Measurements from ENCODE around the gene SPC24.
A peak's percentile ranks its signal among the peaks of the same experiment; 100 is the strongest.
"Not testable (repeated sequence)": the region's sequence is repeated elsewhere in the genome, so short reads cannot be mapped to it uniquely, and the experiment has no call there.

Gene SPC24

DNA sequence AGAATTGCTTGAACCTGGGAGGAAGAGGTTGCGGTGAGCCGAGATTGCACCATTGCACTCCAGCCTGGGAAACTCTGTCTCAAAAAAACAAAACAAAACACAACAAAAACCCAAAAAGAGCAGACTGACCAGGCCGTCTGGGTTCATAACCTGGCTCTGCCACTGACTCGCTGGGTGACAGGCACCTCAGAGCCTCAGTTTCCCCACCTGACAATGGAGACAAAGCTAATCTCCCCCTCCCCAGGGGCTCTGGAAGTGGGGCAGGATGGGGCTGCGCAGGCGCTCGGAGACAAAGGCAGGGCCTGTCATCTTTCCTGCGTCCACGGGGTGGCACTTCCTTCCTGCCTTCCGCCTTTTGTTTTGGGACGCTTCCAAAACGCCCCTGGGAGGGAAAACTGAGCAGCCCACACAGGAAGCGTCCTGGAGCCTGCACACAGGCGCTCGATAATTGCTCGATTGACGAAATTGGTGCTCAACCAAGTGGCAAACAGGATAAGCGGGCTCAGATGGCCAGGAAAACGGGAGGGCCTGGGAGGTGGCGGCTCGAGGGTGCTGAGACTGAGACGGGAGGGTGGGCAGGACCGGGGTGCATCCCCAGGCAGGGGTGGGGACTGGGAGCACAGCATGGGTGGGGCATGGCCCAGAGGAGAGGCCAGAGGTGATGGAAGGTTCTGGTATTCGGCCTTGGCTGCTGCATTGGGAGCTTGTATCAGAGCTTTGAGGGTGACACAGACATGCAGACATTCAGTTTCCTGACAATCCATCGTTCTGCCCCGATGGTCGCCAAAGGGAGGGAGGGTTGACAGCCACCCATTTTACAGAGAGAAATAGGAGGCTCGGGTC is 17.8 kb downstream of the SPC24 start:
- DNase-seq (ENCODE audit: low read depth), result peak; percentile 92
- TF ChIP-seq CTCF (conservative IDR thresholded peaks at IDR 0.05; ENCODE audit: control insufficient read depth, insufficient read depth, low read depth, low read length), result peak; percentile 86
- H3K4me3 ChIP-seq (ENCODE audit: control insufficient read depth, low read depth, low read length), result no peak overlapping the region

GRCh38 chr19:11136400-11137101 is 19.0 kb downstream of the SPC24 start:
- TF ChIP-seq CTCF (conservative IDR thresholded peaks at IDR 0.05; ENCODE audit: control insufficient read depth, insufficient read depth, low read depth, low read length), result no peak
- DNase-seq (ENCODE audit: low read depth), result no peak

GRCh38 chr19:11131471-11131870 is 24.1 kb downstream of the SPC24 start:
- no peak for DNase-seq (ENCODE audit: low read depth)
- no peak overlapping the region for H3K4me3 ChIP-seq (ENCODE audit: control insufficient read depth, low read depth, low read length)
- TF ChIP-seq CTCF (conservative IDR thresholded peaks at IDR 0.05; ENCODE audit: control insufficient read depth, insufficient read depth, low read depth, low read length), result no peak

More at GRCh38 chr19:11136400-11137101, 19.0 kb downstream of the SPC24 start:
- H3K4me3 ChIP-seq (ENCODE audit: control insufficient read depth, low read depth, low read length), result no peak overlapping the region

DNA sequence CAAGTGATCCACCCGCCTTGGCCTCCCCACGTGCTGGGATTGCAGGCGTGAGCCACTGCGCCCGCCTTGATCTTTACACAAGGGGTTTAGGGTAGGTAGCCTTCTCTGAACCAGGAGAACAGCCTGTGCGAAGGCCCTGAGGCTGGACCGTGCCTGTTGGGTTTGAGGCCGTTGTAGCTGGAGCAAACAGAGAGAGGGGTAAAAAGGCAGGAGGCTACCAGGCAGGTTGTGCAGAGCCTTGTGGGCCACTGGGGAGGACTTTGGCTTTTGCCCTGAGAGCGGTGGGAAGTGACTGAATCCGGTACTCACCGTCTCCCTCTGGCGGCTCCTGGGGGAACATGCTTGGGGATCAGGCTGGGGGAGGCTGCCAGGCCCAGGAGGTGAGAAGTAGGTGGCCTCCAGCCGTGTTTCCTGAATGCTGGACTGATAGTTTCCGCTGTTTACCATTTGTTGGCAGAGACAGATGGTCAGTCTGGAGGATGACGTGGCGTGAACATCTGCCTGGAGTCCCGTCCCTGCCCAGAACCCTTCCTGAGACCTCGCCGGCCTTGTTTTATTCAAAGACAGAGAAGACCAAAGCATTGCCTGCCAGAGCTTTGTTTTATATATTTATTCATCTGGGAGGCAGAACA is 24.6 kb downstream of the SPC24 start:
- peak; percentile 89 for TF ChIP-seq CTCF (conservative IDR thresholded peaks at IDR 0.05; ENCODE audit: control insufficient read depth, insufficient read depth, low read depth, low read length)
- peak; percentile 90 for DNase-seq (ENCODE audit: low read depth)
- H3K4me3 ChIP-seq (ENCODE audit: control insufficient read depth, low read depth, low read length), result no peak overlapping the region

GRCh38 chr19:11127905-11128304 is 27.7 kb downstream of the SPC24 start:
- no peak for TF ChIP-seq CTCF (conservative IDR thresholded peaks at IDR 0.05; ENCODE audit: control insufficient read depth, insufficient read depth, low read depth, low read length)
- no peak for DNase-seq (ENCODE audit: low read depth)
- no peak overlapping the region for H3K4me3 ChIP-seq (ENCODE audit: control insufficient read depth, low read depth, low read length)

DNA sequence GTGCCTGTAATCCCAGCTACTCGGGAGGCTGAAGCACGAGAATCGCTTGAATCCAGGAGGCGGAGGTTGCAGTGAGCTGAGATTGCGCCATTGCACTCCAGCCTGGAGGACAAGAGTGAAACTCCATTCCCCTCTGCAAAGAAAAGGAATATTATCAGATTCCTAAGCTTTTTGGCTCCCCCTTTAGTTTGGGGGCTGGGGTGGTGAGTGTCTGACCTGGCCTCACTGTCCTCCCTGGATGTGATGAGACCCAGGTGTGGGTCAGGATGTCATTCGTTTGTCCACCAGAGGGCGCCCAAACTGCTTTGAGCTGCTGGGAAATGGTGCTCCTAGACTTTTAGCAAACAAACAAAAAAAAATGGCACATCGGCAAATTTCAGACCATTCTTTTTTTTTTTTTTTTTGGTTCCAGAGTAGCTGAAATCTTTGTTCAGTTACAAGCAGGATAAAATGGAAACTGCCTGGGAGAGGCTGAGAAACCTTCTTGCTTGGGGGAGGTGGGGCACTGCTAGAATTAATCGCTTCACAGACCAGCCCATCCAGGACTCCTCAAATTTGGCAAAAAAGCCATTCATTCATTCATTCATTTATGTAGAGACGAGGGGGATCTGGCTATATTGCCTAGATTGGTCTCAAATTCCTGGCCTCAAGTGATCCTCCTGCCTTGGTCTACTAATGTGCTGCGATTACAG is 29.4 kb downstream of the SPC24 start:
- no peak overlapping the region for H3K4me3 ChIP-seq (ENCODE audit: control insufficient read depth, low read depth, low read length)
- peak; percentile 69 for DNase-seq (ENCODE audit: low read depth)
- TF ChIP-seq CTCF (conservative IDR thresholded peaks at IDR 0.05; ENCODE audit: control insufficient read depth, insufficient read depth, low read depth, low read length), result peak; percentile 72

DNA sequence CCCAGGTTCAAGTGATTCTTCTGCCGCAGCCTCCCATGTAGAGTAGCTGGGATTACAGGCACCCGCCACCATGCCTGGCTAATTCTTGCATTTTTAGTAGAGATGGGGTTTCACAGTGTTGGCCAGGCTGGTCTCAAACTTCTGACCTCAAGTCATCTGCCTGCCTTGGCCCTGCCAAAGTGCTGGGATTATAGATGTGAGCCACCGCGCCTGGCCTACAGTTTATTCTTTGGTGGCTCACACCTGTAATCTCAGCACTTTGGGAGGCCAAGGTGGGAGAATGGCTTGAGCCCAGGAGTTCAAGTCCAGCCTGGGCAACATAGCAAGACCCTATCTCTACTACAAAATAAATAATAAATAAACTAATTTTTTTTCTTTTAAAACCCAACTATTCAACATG is 31.4 kb downstream of the SPC24 start:
- not testable (repeated sequence) for H3K4me3 ChIP-seq (ENCODE audit: control insufficient read depth, low read depth, low read length); DNase-seq (ENCODE audit: low read depth)
